Central memory CD4-positive, alpha-beta T cell (primary cell): Measurements from ENCODE around the gene GRAMD2B.

ENCODE experiments used
- DNase-seq: peaks from one replicate; pipeline ENCODE4 v3.0.0; 2022

GRAMD2B gene

GRCh38 chr5:126483156-126483555 lies 59.9 kb downstream of the GRAMD2B start:
- DNase-seq: no peak

GRCh38 chr5:126484253-126484652 lies 61.0 kb downstream of the GRAMD2B start:
- DNase-seq: no peak

DNA sequence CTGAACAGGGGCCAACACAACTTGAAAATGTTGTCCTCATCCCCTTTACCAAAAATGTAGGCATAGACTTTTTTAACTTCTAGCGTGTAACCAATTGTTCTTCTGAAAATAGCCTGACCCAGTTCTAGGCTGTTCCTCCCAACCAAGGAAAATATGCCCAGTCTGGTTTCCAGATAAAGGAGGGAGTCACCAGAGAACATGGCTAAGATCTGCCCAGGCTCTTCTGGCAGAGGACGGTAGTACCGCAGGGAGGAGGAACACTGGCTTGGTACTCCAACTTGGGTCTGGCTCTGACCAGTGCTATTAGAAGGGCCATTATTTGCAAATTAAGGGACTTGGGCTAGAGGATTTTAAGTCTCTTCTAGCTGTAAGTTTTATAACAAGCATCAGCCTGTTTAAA lies 63.1 kb downstream of the GRAMD2B start:
- no peak for DNase-seq

DNA sequence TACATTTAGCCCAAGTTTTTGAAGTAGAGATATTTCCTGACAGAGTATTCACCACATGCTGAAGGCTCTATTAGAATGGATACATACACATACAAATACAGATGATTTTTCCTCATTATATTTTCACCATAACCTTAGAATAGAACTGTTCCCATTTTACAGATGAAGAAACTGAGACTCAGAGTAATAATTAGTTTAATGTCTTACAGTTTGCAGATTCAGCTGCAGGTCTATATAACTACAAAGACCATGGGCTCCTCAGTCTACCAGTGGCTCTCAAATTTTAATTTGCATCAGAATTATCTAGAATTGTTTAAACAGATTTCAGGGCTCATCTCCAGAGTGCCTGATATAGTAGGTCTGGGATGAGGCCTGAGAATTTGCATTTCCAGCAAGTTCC lies 64.4 kb downstream of the GRAMD2B start:
- no peak for DNase-seq

- DNase-seq: no peak
Measured at GRCh38 chr5:126488443-126489065, 65.3 kb downstream of the GRAMD2B start.

DNA sequence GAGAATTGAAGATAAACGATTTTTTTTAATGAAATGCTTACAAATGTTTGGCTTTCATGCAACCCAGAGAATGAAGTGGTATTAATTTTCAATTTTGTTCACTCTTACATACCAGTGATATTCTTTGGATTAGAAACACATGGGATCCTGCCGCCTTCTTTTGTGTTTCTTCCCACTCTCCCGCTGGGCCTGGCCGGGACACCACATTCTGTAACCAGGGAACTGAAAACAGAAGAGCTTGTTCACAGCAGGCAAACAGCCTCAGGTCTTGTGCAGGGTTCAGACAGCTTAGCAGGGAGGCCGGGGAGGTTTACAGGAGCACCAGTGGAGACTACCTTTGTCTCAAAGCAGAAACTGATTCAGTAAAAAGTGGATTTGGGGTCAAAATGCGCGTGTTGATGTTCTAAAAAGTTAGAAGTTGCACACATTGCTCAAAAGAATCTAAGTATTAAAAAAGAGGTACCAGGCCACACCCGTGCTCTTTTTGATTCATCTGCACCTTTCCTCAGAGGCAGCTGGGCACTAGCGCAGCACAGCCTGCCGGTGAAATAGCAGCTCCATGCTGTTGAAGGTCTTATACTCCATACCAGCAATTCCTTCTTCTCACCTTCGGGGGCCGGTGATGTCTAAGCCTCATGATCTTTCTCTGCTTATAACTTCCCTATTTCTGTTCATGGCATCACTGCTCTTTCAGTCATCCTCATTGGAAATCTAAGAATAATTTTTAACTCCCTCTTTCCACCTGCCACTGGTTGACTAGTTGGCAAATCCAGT lies 67.1 kb downstream of the GRAMD2B start:
- no peak for DNase-seq

- DNase-seq: no peak
Measured at GRCh38 chr5:126492939-126493338, 69.7 kb downstream of the GRAMD2B start.

- DNase-seq: no peak
Measured at GRCh38 chr5:126494393-126494792, 71.2 kb downstream of the GRAMD2B start.

GRCh38 chr5:126497506-126497905 lies 74.3 kb downstream of the GRAMD2B start:
- no peak for DNase-seq

GRCh38 chr5:126499278-126499677 lies 76.1 kb downstream of the GRAMD2B start:
- no peak for DNase-seq

GRCh38 chr5:126499853-126500342 lies 76.7 kb downstream of the GRAMD2B start:
- peak; percentile 52 for DNase-seq

DNA sequence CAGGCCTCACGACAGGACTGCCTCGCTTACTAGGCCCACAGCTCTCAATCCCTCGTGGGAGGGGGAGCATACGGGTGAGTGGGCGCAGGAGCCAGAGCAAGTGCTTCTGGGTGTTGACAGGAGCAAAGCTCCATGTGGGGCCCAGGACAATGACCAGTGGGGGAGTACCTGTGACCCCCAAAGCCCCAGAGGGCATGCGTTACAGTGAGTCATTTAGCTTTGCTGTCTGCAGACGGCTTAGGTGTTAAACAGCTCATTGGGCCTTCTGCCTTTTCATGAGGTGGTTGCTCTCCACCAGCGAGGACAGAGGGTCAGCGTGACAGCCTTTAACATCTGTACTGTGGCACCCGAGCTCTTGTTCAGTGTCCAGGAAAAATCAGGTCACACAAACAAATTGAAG lies 78.2 kb downstream of the GRAMD2B start:
- DNase-seq: no peak

DNA sequence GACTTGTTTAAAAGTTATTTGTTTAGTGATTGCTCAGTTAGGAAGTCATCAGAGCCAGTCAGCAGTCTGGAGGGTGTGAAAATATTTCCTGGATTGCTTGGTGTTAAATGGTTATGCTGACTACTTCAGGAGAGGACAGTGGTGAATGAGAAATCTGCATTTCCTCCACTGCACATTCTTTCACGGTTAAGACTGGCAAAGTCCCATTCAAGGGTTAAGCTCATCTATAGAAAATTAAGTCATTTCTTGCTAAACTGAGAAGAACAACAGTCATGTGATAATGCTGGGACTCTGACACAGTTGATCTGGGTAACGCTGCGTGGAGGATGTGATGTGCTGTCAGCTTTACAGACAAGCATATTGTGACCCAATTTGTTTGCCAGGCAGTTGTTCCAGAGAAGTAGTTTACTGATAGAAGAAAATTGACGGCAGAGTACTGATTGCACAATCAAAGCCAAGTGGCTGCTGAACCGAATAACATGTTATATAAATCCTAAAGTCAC lies 80.4 kb downstream of the GRAMD2B start:
- DNase-seq: peak; percentile 31

GRCh38 chr5:126506079-126506478 lies 82.9 kb downstream of the GRAMD2B start:
- no peak for DNase-seq

GRCh38 chr5:126508251-126508961 lies 85.2 kb downstream of the GRAMD2B start:
- no peak for DNase-seq

DNA sequence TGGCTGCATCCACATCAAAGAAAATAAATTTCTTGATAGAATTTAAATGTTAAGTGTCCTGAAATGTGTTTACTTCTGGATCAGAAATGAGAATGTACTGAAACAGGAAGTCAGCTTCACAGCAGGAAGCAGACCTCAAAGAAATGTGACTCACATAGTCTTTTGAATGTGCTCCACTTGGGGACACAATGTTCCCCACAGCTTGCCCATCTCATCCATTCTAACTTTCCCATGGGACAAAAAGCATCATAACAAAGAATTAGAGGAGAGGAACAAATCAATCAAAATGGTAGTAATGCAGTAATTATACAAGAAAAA lies 85.7 kb downstream of the GRAMD2B start:
- DNase-seq: peak; percentile 41

GRCh38 chr5:126509339-126509738 lies 86.1 kb downstream of the GRAMD2B start:
- no peak for DNase-seq

DNA sequence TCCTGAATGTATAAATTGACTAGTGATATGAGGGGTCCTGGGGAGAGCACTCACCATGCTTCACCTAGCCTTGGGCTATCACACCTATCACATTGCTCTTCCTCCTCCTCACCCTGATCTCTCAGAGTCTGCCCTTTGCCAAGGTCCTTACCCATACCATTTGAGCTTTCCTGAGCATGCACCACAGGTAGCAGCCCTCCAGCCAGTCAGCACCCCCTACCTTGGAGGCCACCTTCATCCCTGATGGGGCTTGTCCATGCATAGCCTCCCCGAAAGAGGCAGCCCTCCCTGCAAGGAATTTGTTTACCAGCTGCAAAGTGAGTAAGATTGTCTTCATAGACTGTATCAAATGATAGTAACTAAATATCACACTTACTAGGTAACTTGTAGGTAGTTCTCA lies 88.8 kb downstream of the GRAMD2B start:
- DNase-seq: no peak

GRCh38 chr5:126512451-126512850 lies 89.2 kb downstream of the GRAMD2B start:
- no peak for DNase-seq

DNA sequence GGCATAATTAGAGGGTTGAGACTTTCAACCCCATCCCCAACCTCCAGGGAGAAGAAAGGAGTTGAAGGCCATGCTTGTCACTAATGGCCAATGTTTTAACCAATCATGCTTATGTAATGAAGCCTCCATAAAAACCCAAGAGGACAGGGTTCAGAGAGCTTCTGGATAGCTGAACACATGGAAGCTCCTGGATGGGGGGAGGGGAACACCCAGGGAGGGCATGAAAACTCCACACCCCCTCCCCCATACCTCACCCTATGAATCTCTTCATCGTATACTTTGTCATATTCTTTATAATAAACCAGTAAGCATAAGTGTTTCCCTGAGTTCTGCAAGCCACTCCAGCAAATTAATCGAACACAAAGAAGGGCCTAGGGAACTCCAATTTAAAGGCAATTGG lies 90.1 kb downstream of the GRAMD2B start:
- DNase-seq: no peak

GRCh38 chr5:126513703-126514102 lies 90.5 kb downstream of the GRAMD2B start:
- no peak for DNase-seq

DNA sequence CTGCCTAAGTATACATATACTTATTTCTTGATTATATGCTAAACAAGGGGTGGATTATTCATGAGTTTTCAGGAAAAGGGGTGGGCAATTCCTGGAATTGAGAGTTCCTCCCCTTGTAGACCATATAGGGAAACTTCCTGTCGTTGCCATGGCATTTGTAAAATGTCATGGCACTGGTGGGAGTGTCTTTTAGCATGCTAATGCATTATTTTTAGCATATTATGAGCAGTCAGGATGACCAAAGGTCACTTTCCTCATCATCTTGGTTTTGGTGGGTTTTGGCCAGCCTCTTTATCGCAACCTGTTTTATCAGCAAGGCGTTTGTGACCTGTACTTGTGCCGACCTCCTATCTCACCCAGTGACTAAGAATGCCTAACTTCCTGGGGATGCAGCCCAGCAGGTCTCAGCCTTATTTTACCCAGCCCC lies 90.9 kb downstream of the GRAMD2B start:
- no peak for DNase-seq

DNA sequence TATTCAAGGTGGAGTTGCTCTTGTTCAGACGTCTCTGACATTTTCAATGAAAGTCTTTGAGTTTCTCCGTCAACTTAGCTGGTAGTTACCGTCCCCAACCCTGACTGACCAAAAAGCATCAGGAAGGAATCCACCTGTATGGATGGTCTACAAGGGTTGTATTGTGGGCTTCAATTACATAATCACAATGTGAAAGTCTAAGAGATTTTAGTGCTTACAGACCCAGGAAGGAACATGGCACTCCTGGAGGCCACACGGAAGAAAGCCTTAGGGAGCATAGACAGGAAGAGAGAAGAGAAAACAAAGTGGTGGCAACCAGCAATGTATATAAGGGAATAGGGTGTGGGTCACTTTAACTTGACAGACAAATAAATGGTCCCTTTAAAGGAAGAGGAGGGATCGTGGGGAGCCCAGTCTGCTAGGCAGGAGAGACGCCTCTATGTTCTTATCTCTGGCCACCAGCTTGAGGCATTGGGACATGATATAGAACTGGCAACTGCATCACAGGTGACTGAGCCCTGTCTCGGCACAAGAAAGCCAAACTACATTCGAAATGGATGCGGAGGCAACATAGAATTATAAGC lies 91.4 kb downstream of the GRAMD2B start:
- DNase-seq: no peak
